PC-9 (cell line): ENCODE data around the gene UNCX. TPM values are rescaled to one million over a fixed set of nuclear protein-coding genes. Genes with fewer than 3 reads are reported as not detected.
A peak's percentile ranks its signal among the peaks of the same experiment; 100 is the strongest.

Experiments
- BruUV-seq: library from RNA; stranded (reverse); fragments of 400-500 nt; replicated peaks from 2 replicates; lab custom pipeline; 2021; lab: Mats Ljungman, UMichigan
- CTCF ChIA-PET: fragments of 300-600 bp; sonication (Branson Sonifier 250); formaldehyde crosslinking; loops from one replicate; lab custom pipeline; 2022; ENCODE audit warnings: antibody characterized with exemption; lab: Charles Lee
- POLR2A ChIA-PET: fragments of 300-600 bp; sonication (Branson Sonifier 250); formaldehyde crosslinking; loops from one replicate; lab custom pipeline; 2022; ENCODE audit warnings: antibody characterized with exemption; ENCODE audit not compliant: unreplicated experiment; lab: Charles Lee
- DNase-seq, 2 experiments: peaks; one replicate each; pipeline versions ENCODE4 v3.0.0 to v3.0.0-alpha.2; 2015 to 2022; ENCODE audit warnings: mixed read lengths in 1 of 2
- H2AFZ ChIP-seq: fragments of 200-600 bp; sonication (generic); 2 replicates; pipeline ENCODE4 v1.8.1; 2017; ENCODE audit warnings: antibody characterized with exemption
- H3F3A ChIP-seq: fragments of 200-600 bp; sonication (generic); 2 replicates; pipeline ENCODE4 v1.8.1; 2017; ENCODE audit warnings: antibody characterized with exemption, mild to moderate bottlenecking, low read depth; ENCODE audit not compliant: insufficient read depth
- H3K27ac ChIP-seq: fragments of 200-600 bp; sonication (generic); 2 replicates; pipeline ENCODE4 v1.6.1; 2016; ENCODE audit warnings: mixed run types
- H3K27me3 ChIP-seq: fragments of 200-600 bp; sonication (generic); 2 replicates; pipeline ENCODE4 v1.6.1; 2016; ENCODE audit warnings: low read depth, mixed run types; ENCODE audit not compliant: insufficient read depth
- H3K36me3 ChIP-seq: fragments of 200-600 bp; sonication (generic); 2 replicates; pipeline ENCODE4 v1.6.1; 2016; ENCODE audit warnings: low read depth, mixed run types
- H3K4me1 ChIP-seq: fragments of 200-600 bp; sonication (generic); replicated peaks from 2 replicates; pipeline ENCODE4 v1.6.1; 2016; ENCODE audit warnings: mixed run types; ENCODE audit not compliant: insufficient read depth
- H3K4me2 ChIP-seq: fragments of 200-600 bp; sonication (generic); 2 replicates; pipeline ENCODE4 v1.6.1; 2017; ENCODE audit warnings: mixed run types
- H3K4me3 ChIP-seq: fragments of 200-600 bp; sonication (generic); 2 replicates; pipeline ENCODE4 v1.6.1; 2016; ENCODE audit warnings: mixed run types
- H3K79me2 ChIP-seq: fragments of 200-600 bp; sonication (generic); 2 replicates; pipeline ENCODE4 v1.6.1; 2017; ENCODE audit warnings: low read depth, mixed run types
- H3K9me2 ChIP-seq: fragments of 200-600 bp; sonication (generic); 2 replicates; pipeline ENCODE4 v1.8.1; 2017; ENCODE audit warnings: mild to moderate bottlenecking; ENCODE audit not compliant: insufficient read depth
- H3K9me3 ChIP-seq: fragments of 200-600 bp; sonication (generic); 2 replicates; pipeline ENCODE4 v1.8.1; 2016; ENCODE audit warnings: low read depth; ENCODE audit not compliant: insufficient read depth
- H4K20me1 ChIP-seq: fragments of 200-600 bp; sonication (generic); 2 replicates; pipeline ENCODE4 v1.8.1; 2017; ENCODE audit not compliant: insufficient read depth
- CTCF ChIP-seq: fragments of 200-600 bp; sonication (generic); conservative IDR thresholded peaks from 2 replicates; pipeline ENCODE4 v1.6.1; 2017; ENCODE audit warnings: mixed run types, antibody characterized with exemption, mild to moderate bottlenecking, moderate library complexity
- EZH2 ChIP-seq: fragments of 200-600 bp; sonication (generic); IDR thresholded peaks from 2 replicates; pipeline ENCODE4 v1.8.0; 2017; ENCODE audit warnings: antibody characterized with exemption, low read depth
- intact Hi-C: fragments of 100-400 bp; cut with micrococcal nuclease; formaldehyde crosslinking; loops from one replicate; pipeline ENCODE4 v1.10.0; 2022; ENCODE audit not compliant: unreplicated experiment
- total RNA-seq: library from RNA; stranded (reverse); gene quantifications from 2 replicates; pipeline ENCODE4 v1.2.3, GENCODE V29; 2021

The UNCX gene
- total RNA-seq, 1 experiment from 2014 or later: not detected

- Histone ChIP-seq H3K4me2 (no peak overlapping the region), H3K79me2 (no peaks in the 10 kb centered on the region), H3F3A (no peaks in the 10 kb centered on the region), H3K9me3 (no peaks in the 10 kb centered on the region), H3K27ac (no peak overlapping the region), H3K36me3 (no peaks in the 10 kb centered on the region), H4K20me1 (no peaks in the 10 kb centered on the region), H3K4me3 (no peak overlapping the region), H3K4me1 (no peaks in the 10 kb centered on the region), H3K9me2 (no peaks in the 10 kb centered on the region), H3K27me3 (peaks cover 58% of the 10 kb centered on the region), H2AFZ (no peak overlapping the region)
- no TSS peak for BruUV-seq
- POLR2A ChIA-PET: no interaction called here
- no peak for TF ChIP-seq EZH2
- no peak for TF ChIP-seq CTCF
- intact Hi-C loops: no loop called here
- CTCF ChIA-PET: interaction anchor here (0.6 kb wide), 1 partner anchor 31 kb away, joined by 3 read pairs; no protein-coding TSS in a partner anchor
- no peak for DNase-seq
Observed at GRCh38 chr7:1209097-1209496, 23.6 kb upstream of the UNCX start.

GRCh38 chr7:1210321-1210978, 22.2 kb upstream of the UNCX start:
- POLR2A ChIA-PET: no interaction called here
- H3K9me3 ChIP-seq: no peaks in the 10 kb centered on the region
- H3F3A ChIP-seq: no peaks in the 10 kb centered on the region
- H3K79me2 ChIP-seq: no peaks in the 10 kb centered on the region
- H3K4me2 ChIP-seq: peak overlapping the region; percentile 52
- H3K27me3 ChIP-seq: peaks cover 69% of the 10 kb centered on the region
- no peaks in the 10 kb centered on the region for H3K4me1 ChIP-seq
- no peak for TF ChIP-seq CTCF
- TF ChIP-seq EZH2: 0 out of 2 replicates have a peak, but pooled peaks have one; percentile 88
- DNase-seq: no peak
- H3K9me2 ChIP-seq: no peaks in the 10 kb centered on the region
- no peak overlapping the region for H3K27ac ChIP-seq
- H4K20me1 ChIP-seq: no peaks in the 10 kb centered on the region
- H3K36me3 ChIP-seq: no peaks in the 10 kb centered on the region
- CTCF ChIA-PET: no interaction called here
- intact Hi-C loops: no loop called here
- no peak overlapping the region for H3K4me3 ChIP-seq
- H2AFZ ChIP-seq: no peak overlapping the region
- BruUV-seq: no TSS peak

DNA sequence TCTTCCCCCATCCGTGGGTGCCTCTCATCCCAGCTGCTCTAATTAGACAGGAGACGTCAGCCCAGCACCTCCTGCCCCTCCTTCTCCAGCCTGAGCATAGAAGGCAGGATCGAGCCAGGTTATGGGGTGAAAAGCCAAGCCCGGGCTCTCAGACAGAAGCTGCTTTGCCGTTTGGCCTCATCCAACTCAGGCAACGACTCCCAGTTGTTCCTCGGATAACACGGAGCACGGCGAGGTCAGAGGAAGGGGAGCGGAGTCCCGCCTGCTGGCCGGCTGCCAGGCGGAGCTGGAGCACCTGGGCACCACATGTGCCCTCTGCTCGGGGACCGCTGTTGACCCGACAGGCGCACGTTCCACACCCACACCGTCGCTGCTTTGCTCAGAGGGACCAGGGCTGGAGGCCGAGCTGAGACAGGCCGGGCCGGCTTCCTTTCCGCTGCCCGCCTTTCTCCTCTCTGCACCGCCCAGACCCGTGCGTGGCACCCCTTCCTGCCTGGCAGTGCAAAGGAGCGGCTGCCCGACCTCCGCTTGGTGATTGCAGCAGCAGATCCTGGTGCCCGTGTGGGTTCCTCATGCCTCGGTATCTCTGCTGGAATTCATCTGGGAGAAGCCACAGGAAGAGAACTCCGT, 21.6 kb upstream of the UNCX start:
- no peak for DNase-seq
- H3K9me3 ChIP-seq: no peaks in the 10 kb centered on the region
- ChIA-PET CTCF (no interaction called here), POLR2A (no interaction called here)
- H3K4me3 ChIP-seq: no peak overlapping the region
- peak overlapping the region; percentile 52 for H3K4me2 ChIP-seq
- H3K27ac ChIP-seq: no peak overlapping the region
- no peaks in the 10 kb centered on the region for H3K36me3 ChIP-seq
- intact Hi-C loops: no loop called here
- H3K4me1 ChIP-seq: no peaks in the 10 kb centered on the region
- BruUV-seq: no TSS peak
- no peak overlapping the region for H2AFZ ChIP-seq
- H3K79me2 ChIP-seq: no peaks in the 10 kb centered on the region
- peaks cover 76% of the 10 kb centered on the region for H3K27me3 ChIP-seq
- no peaks in the 10 kb centered on the region for H3F3A ChIP-seq
- TF ChIP-seq EZH2 (no peak; the same call in 1 of the 2 replicates), CTCF (no peak)
- H4K20me1 ChIP-seq: no peaks in the 10 kb centered on the region
- H3K9me2 ChIP-seq: no peaks in the 10 kb centered on the region
